Mucosa of rectum (tissue), 2 donors: Measurements from ENCODE around the gene PRDM2.

Experiments used
- H3K27ac ChIP-seq, 2 donors: one replicate each; pipeline ENCODE4 v1.7.0; 2013; ENCODE audit warnings: inconsistent platforms in 2 of 2, low read depth in 2 of 2, low read length in 2 of 2
- H3K27me3 ChIP-seq, 2 donors: one replicate each; pipeline ENCODE4 v1.7.0; 2013; ENCODE audit warnings: low read length in 2 of 2; ENCODE audit not compliant: control insufficient read depth in 2 of 2, insufficient read depth in 2 of 2
- H3K36me3 ChIP-seq, 2 donors: one replicate each; pipeline ENCODE4 v1.7.0; 2013; ENCODE audit warnings: low read length in 2 of 2; ENCODE audit not compliant: control insufficient read depth in 2 of 2, insufficient read depth in 2 of 2
- H3K4me1 ChIP-seq, 2 donors: one replicate each; pipeline ENCODE4 v1.7.0; 2013; ENCODE audit warnings: low read length in 2 of 2, mild to moderate bottlenecking in 1 of 2; ENCODE audit not compliant: control insufficient read depth in 2 of 2, insufficient read depth in 2 of 2
- H3K4me3 ChIP-seq, 2 donors: one replicate each; pipeline ENCODE4 v1.7.0; 2013; ENCODE audit warnings: low read length in 2 of 2
- H3K9ac ChIP-seq, 2 donors: one replicate each; pipeline ENCODE4 v1.7.0; 2013; ENCODE audit warnings: low read length in 2 of 2, low read depth in 1 of 2, mild to moderate bottlenecking in 1 of 2
- H3K9me3 ChIP-seq, 2 donors: one replicate each; pipeline ENCODE4 v1.7.0; 2013; ENCODE audit warnings: low read length in 2 of 2; ENCODE audit not compliant: control insufficient read depth in 2 of 2
- donor health status: healthy.
- donor health status: Normal muscosa, but diverticular disease.

PRDM2 gene

GRCh38 chr1:13751458-13751871, 51.5 kb downstream of the PRDM2 start:
- H3K9ac ChIP-seq, result no peak overlapping the region
- H3K36me3 ChIP-seq, result peaks cover 0 to 14% of the 10 kb centered on the region in 2 donors
- peaks cover 15 to 19% of the 10 kb centered on the region in 2 donors for H3K4me1 ChIP-seq
- no peaks in the 10 kb centered on the region for H3K27me3 ChIP-seq
- no peak overlapping the region for H3K4me3 ChIP-seq
- no peaks in the 10 kb centered on the region for H3K9me3 ChIP-seq
- no peak overlapping the region for H3K27ac ChIP-seq

GRCh38 chr1:13751985-13752384, 52.0 kb downstream of the PRDM2 start:
- Histone ChIP-seq H3K27ac (no peak overlapping the region), H3K36me3 (peaks cover 0 to 14% of the 10 kb centered on the region in 2 donors), H3K4me3 (no peak overlapping the region), H3K9me3 (no peaks in the 10 kb centered on the region), H3K4me1 (peaks cover 18 to 21% of the 10 kb centered on the region in 2 donors), H3K27me3 (no peaks in the 10 kb centered on the region), H3K9ac (no peak overlapping the region)

GRCh38 chr1:13752852-13753251, 52.9 kb downstream of the PRDM2 start:
- no peak overlapping the region for H3K9ac ChIP-seq
- H3K4me1 ChIP-seq, result peaks cover 18 to 21% of the 10 kb centered on the region in 2 donors
- H3K27me3 ChIP-seq, result no peaks in the 10 kb centered on the region
- H3K9me3 ChIP-seq, result no peaks in the 10 kb centered on the region
- H3K36me3 ChIP-seq, result peaks cover 0 to 14% of the 10 kb centered on the region in 2 donors
- no peak overlapping the region for H3K27ac ChIP-seq
- no peak overlapping the region for H3K4me3 ChIP-seq

GRCh38 chr1:13753636-13754402, 53.8 kb downstream of the PRDM2 start:
- H3K9ac ChIP-seq, result no peak overlapping the region
- no peaks in the 10 kb centered on the region for H3K27me3 ChIP-seq
- H3K36me3 ChIP-seq, result peaks cover 0 to 14% of the 10 kb centered on the region in 2 donors
- H3K9me3 ChIP-seq, result no peaks in the 10 kb centered on the region
- H3K4me1 ChIP-seq, result peaks cover 12 to 14% of the 10 kb centered on the region in 2 donors
- no peak overlapping the region for H3K4me3 ChIP-seq
- no peak overlapping the region for H3K27ac ChIP-seq

- no peak overlapping the region for H3K9ac ChIP-seq
- peaks cover 0 to 14% of the 10 kb centered on the region in 2 donors for H3K36me3 ChIP-seq
- H3K9me3 ChIP-seq, result no peaks in the 10 kb centered on the region
- no peaks in the 10 kb centered on the region for H3K27me3 ChIP-seq
- no peak overlapping the region for H3K27ac ChIP-seq
- H3K4me3 ChIP-seq, result no peak overlapping the region
- H3K4me1 ChIP-seq, result peaks cover 12 to 19% of the 10 kb centered on the region in 2 donors
Observed at GRCh38 chr1:13754510-13755103, 54.6 kb downstream of the PRDM2 start.

- H3K9me3 ChIP-seq, result no peaks in the 10 kb centered on the region
- H3K4me3 ChIP-seq, result no peak overlapping the region
- peaks cover 0 to 14% of the 10 kb centered on the region in 2 donors for H3K36me3 ChIP-seq
- H3K27ac ChIP-seq, result no peak overlapping the region
- no peaks in the 10 kb centered on the region for H3K27me3 ChIP-seq
- H3K9ac ChIP-seq, result no peak overlapping the region
- peaks cover 6 to 10% of the 10 kb centered on the region in 2 donors for H3K4me1 ChIP-seq
Observed at GRCh38 chr1:13756557-13757315, 56.7 kb downstream of the PRDM2 start.

- Histone ChIP-seq H3K36me3 (peaks cover 0 to 14% of the 10 kb centered on the region in 2 donors), H3K27me3 (no peaks in the 10 kb centered on the region), H3K4me3 (no peak overlapping the region), H3K9ac (no peak overlapping the region), H3K9me3 (no peaks in the 10 kb centered on the region), H3K4me1 (peaks cover 6 to 9% of the 10 kb centered on the region in 2 donors), H3K27ac (no peak overlapping the region)
Observed at GRCh38 chr1:13757693-13758092, 57.7 kb downstream of the PRDM2 start.

- no peak overlapping the region for H3K4me3 ChIP-seq
- no peak overlapping the region for H3K27ac ChIP-seq
- no peak overlapping the region for H3K9ac ChIP-seq
- H3K9me3 ChIP-seq, result no peaks in the 10 kb centered on the region
- no peaks in the 10 kb centered on the region for H3K27me3 ChIP-seq
- peaks cover 6 to 9% of the 10 kb centered on the region in 2 donors for H3K4me1 ChIP-seq
- H3K36me3 ChIP-seq, result peaks cover 0 to 2% of the 10 kb centered on the region in 2 donors
Observed at GRCh38 chr1:13759072-13759471, 59.1 kb downstream of the PRDM2 start.

- Histone ChIP-seq H3K4me1 (peaks cover 6 to 9% of the 10 kb centered on the region in 2 donors), H3K9me3 (no peaks in the 10 kb centered on the region), H3K27me3 (no peaks in the 10 kb centered on the region), H3K27ac (no peak overlapping the region), H3K36me3 (no peaks in the 10 kb centered on the region), H3K9ac (no peak overlapping the region), H3K4me3 (no peak overlapping the region)
Observed at GRCh38 chr1:13760340-13760739, 60.4 kb downstream of the PRDM2 start.

GRCh38 chr1:13760921-13761320, 60.9 kb downstream of the PRDM2 start:
- Histone ChIP-seq H3K9ac (no peak overlapping the region), H3K4me3 (no peak overlapping the region), H3K4me1 (peaks cover 6 to 9% of the 10 kb centered on the region in 2 donors), H3K27ac (no peak overlapping the region), H3K36me3 (no peaks in the 10 kb centered on the region), H3K27me3 (no peaks in the 10 kb centered on the region), H3K9me3 (no peaks in the 10 kb centered on the region)
